ENCODE results near the gene SNAPC5. TPM values are rescaled to one million over a fixed set of nuclear protein-coding genes. Genes with fewer than 3 reads are reported as not detected.
"Not testable (repeated sequence)": the region's sequence is repeated elsewhere in the genome, so short reads cannot be mapped to it uniquely, and the experiment has no call there.

The SNAPC5 gene
- total RNA-seq, 1 experiment from 2014 or later, result 20.2 TPM

- H3K27ac ChIP-seq (ENCODE audit: low read length); H3K27me3 ChIP-seq (ENCODE audit: low read length); H3K4me2 ChIP-seq (ENCODE audit: low read depth, low read length, poor library complexity, severe bottlenecking); H3K9me2 ChIP-seq (replicated peaks; ENCODE audit: insufficient read depth, low read length); H3K9ac ChIP-seq (ENCODE audit: low read length); H3K4me3 ChIP-seq (ENCODE audit: low read length); H3K9me3 ChIP-seq (ENCODE audit: low read length); H2AFZ ChIP-seq (ENCODE audit: low read length): not testable (repeated sequence)
- peaks cover 58% of the 10 kb centered on the region for H3K79me2 ChIP-seq (ENCODE audit: low read length)
- peaks cover 45% of the 10 kb centered on the region for H3K4me1 ChIP-seq (ENCODE audit: low read length)
- peaks cover 40% of the 10 kb centered on the region for H4K20me1 ChIP-seq (ENCODE audit: insufficient read depth, low read depth, low read length)
- peaks cover 47% of the 10 kb centered on the region for H3K36me3 ChIP-seq (ENCODE audit: insufficient read depth, low read length)
- DNase-seq, result peak; percentile 37
Measured at GRCh38 chr15:66500346-66500745, 2.8 kb upstream of the SNAPC5 start.

DNA sequence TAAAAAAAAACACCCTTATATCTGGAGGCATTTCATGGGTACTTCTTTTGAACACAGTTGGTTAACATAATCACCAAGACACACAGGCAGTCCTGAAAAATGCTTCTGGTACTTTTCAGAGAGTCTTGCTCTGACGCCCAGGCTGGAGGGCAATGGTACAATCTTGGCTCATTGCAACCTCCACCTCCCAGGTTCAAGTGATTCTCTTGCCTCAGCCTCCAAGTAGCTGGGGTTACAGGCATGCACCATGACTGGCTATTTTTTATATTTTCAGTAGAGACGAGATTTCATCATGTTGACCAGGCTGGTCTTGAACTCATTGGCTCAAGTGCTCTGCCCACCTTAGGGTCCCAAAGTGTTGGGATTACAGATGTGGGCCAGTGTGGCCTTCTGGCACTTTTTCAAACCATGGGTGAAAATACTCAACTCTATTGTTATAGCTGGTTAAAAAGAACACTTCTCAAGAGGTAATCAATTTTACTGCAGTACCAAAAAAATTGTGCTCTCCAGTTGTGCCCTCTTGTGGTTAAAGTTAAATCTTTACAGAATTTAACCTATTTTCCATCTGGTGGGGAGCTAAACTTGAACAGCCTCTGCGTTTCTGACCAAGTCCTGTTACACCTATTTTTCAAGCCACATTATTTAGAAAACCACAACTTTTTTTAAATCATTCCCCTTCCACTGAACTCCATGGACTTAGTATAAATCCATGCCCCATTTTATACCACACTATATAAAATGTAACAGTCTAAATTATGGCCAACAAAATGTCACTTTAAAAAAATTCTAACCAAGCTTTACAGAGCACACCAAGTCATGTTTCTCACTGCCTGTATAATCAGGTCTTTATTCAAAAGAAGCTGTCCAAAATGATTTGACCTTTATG lies 1.2 kb upstream of the SNAPC5 start:
- no peak overlapping the region for H3K4me2 ChIP-seq (ENCODE audit: low read depth, low read length, poor library complexity, severe bottlenecking)
- peak; percentile 76 for DNase-seq
- H3K4me3 ChIP-seq (ENCODE audit: low read length), result no peak overlapping the region
- no peaks in the 10 kb centered on the region for H3K9me3 ChIP-seq (ENCODE audit: low read length)
- peaks cover 48% of the 10 kb centered on the region for H3K79me2 ChIP-seq (ENCODE audit: low read length)
- H3K9ac ChIP-seq (ENCODE audit: low read length), result no peak overlapping the region
- peaks cover 58% of the 10 kb centered on the region for H3K36me3 ChIP-seq (ENCODE audit: insufficient read depth, low read length)
- no peaks in the 10 kb centered on the region for H3K9me2 ChIP-seq (replicated peaks; ENCODE audit: insufficient read depth, low read length)
- no peak overlapping the region for H2AFZ ChIP-seq (ENCODE audit: low read length)
- peaks cover 45% of the 10 kb centered on the region for H3K4me1 ChIP-seq (ENCODE audit: low read length)
- H3K27ac ChIP-seq (ENCODE audit: low read length), result peak overlapping the region; percentile 60
- no peaks in the 10 kb centered on the region for H3K27me3 ChIP-seq (ENCODE audit: low read length)
- H4K20me1 ChIP-seq (ENCODE audit: insufficient read depth, low read depth, low read length), result peaks cover 36% of the 10 kb centered on the region

- H3K4me3 ChIP-seq (ENCODE audit: low read length), result peak overlapping the region; percentile 95
- DNase-seq, result peak; percentile 70
Measured at GRCh38 chr15:66496951-66497501, 536 bp downstream of the SNAPC5 start.

DNA sequence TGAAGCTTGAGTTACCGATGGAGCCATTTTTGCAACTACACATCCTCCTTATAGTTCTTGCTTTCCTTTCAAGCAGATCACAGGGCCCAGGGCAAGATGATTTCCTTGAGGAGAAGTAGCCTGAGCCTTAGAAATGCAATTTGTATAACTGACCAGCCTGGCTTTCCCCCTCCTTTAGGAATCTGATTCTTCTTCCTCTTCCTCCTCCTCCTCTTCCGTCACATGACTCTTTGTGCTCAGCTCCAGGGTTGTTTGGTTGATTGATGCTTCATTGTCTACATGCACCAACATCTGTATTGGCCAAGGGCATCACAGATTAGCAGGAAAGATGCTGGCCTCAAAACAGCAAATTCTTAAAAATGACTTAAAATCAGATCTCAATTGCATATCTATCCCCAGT lies 3.3 kb downstream of the SNAPC5 start:
- Histone ChIP-seq H3K27me3 (ENCODE audit: low read length) (no peaks in the 10 kb centered on the region), H3K4me3 (ENCODE audit: low read length) (no peak overlapping the region), H3K36me3 (ENCODE audit: insufficient read depth, low read length) (peaks cover 43% of the 10 kb centered on the region), H3K4me2 (ENCODE audit: low read depth, low read length, poor library complexity, severe bottlenecking) (no peak overlapping the region), H3K79me2 (ENCODE audit: low read length) (peaks cover 32% of the 10 kb centered on the region), H4K20me1 (ENCODE audit: insufficient read depth, low read depth, low read length) (peaks cover 8% of the 10 kb centered on the region), H3K9ac (ENCODE audit: low read length) (no peak overlapping the region), H2AFZ (ENCODE audit: low read length) (no peak overlapping the region), H3K27ac (ENCODE audit: low read length) (no peak overlapping the region), H3K9me3 (ENCODE audit: low read length) (no peaks in the 10 kb centered on the region), H3K9me2 (replicated peaks; ENCODE audit: insufficient read depth, low read length) (no peaks in the 10 kb centered on the region), H3K4me1 (ENCODE audit: low read length) (peaks cover 22% of the 10 kb centered on the region)
- DNase-seq, result no peak

More at GRCh38 chr15:66496951-66497501, 536 bp downstream of the SNAPC5 start:
- Histone ChIP-seq H3K9me3 (ENCODE audit: low read length) (no peaks in the 10 kb centered on the region), H4K20me1 (ENCODE audit: insufficient read depth, low read depth, low read length) (peaks cover 19% of the 10 kb centered on the region), H3K9ac (ENCODE audit: low read length) (peak overlapping the region; percentile 91), H2AFZ (ENCODE audit: low read length) (no peak overlapping the region), H3K79me2 (ENCODE audit: low read length) (peaks cover 33% of the 10 kb centered on the region), H3K27me3 (ENCODE audit: low read length) (no peaks in the 10 kb centered on the region), H3K9me2 (replicated peaks; ENCODE audit: insufficient read depth, low read length) (no peaks in the 10 kb centered on the region), H3K27ac (ENCODE audit: low read length) (peak overlapping the region; percentile 66), H3K4me1 (ENCODE audit: low read length) (peaks cover 27% of the 10 kb centered on the region), H3K36me3 (ENCODE audit: insufficient read depth, low read length) (peaks cover 53% of the 10 kb centered on the region), H3K4me2 (ENCODE audit: low read depth, low read length, poor library complexity, severe bottlenecking) (peak overlapping the region; percentile 74)

DNA sequence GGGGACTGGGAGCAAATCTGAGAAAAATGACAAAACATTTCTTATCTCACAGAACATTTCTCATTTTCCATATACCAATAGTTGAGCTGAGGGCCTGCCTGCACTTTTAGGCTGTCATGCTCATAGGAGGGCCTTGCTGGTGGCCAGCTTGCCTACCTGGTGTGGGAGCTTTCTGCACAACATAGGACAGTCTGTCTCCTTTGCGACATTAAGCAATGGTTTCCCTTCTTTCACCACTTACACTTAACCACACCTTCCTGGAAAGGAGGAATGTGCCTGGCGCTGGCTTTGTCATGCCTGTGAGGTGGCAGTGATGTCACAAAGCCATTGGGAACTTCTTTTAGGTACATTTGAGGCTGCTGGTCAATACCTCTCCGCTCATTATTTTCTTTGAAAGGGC lies 5.7 kb downstream of the SNAPC5 start:
- Histone ChIP-seq H3K27me3 (ENCODE audit: low read length) (no peaks in the 10 kb centered on the region), H2AFZ (ENCODE audit: low read length) (no peak overlapping the region), H3K9me2 (replicated peaks; ENCODE audit: insufficient read depth, low read length) (no peaks in the 10 kb centered on the region), H3K36me3 (ENCODE audit: insufficient read depth, low read length) (peaks cover 48% of the 10 kb centered on the region), H3K9ac (ENCODE audit: low read length) (no peak overlapping the region), H3K4me2 (ENCODE audit: low read depth, low read length, poor library complexity, severe bottlenecking) (no peak overlapping the region), H3K27ac (ENCODE audit: low read length) (no peak overlapping the region), H3K9me3 (ENCODE audit: low read length) (no peaks in the 10 kb centered on the region), H4K20me1 (ENCODE audit: insufficient read depth, low read depth, low read length) (no peaks in the 10 kb centered on the region), H3K4me3 (ENCODE audit: low read length) (no peak overlapping the region), H3K79me2 (ENCODE audit: low read length) (peaks cover 26% of the 10 kb centered on the region), H3K4me1 (ENCODE audit: low read length) (peaks cover 14% of the 10 kb centered on the region)
- no peak for DNase-seq

GRCh38 chr15:66489179-66489791 lies 8.3 kb downstream of the SNAPC5 start:
- H2AFZ ChIP-seq (ENCODE audit: low read length), result no peak overlapping the region
- no peaks in the 10 kb centered on the region for H3K9me2 ChIP-seq (replicated peaks; ENCODE audit: insufficient read depth, low read length)
- no peak overlapping the region for H3K4me3 ChIP-seq (ENCODE audit: low read length)
- H3K36me3 ChIP-seq (ENCODE audit: insufficient read depth, low read length), result peaks cover 36% of the 10 kb centered on the region
- no peak overlapping the region for H3K27ac ChIP-seq (ENCODE audit: low read length)
- no peaks in the 10 kb centered on the region for H3K9me3 ChIP-seq (ENCODE audit: low read length)
- no peak overlapping the region for H3K9ac ChIP-seq (ENCODE audit: low read length)
- no peak overlapping the region for H3K4me2 ChIP-seq (ENCODE audit: low read depth, low read length, poor library complexity, severe bottlenecking)
- DNase-seq, result no peak
- H4K20me1 ChIP-seq (ENCODE audit: insufficient read depth, low read depth, low read length), result no peaks in the 10 kb centered on the region
- no peaks in the 10 kb centered on the region for H3K27me3 ChIP-seq (ENCODE audit: low read length)
- no peaks in the 10 kb centered on the region for H3K4me1 ChIP-seq (ENCODE audit: low read length)
- 0 out of 2 replicates have a peak, but pooled peaks cover 7% of the 10 kb centered on the region for H3K79me2 ChIP-seq (ENCODE audit: low read length)

DNA sequence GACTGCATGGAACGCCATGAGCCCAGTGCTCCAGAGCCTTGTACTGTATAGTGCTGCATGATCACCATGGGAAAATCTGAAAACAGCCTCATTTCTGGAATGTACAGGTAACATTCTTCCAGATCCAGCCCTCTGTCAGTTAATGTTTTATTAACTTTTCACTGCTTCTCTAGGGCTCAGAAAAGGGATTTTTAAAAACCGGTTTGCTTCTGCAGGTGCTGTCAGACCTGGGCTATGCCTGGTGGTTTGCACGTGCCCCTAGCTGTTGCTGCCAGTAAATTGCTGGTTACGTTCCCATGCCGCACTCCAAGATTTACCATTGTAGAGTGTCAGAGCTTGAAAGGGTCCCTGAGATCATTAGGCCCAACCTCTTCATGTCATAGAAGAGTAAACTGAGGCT lies 9.0 kb downstream of the SNAPC5 start:
- H4K20me1 ChIP-seq (ENCODE audit: insufficient read depth, low read depth, low read length), result no peaks in the 10 kb centered on the region
- H3K27me3 ChIP-seq (ENCODE audit: low read length), result no peaks in the 10 kb centered on the region
- H2AFZ ChIP-seq (ENCODE audit: low read length), result no peak overlapping the region
- H3K27ac ChIP-seq (ENCODE audit: low read length), result no peak overlapping the region
- no peaks in the 10 kb centered on the region for H3K4me1 ChIP-seq (ENCODE audit: low read length)
- no peaks in the 10 kb centered on the region for H3K9me3 ChIP-seq (ENCODE audit: low read length)
- DNase-seq, result no peak
- no peak overlapping the region for H3K4me2 ChIP-seq (ENCODE audit: low read depth, low read length, poor library complexity, severe bottlenecking)
- H3K79me2 ChIP-seq (ENCODE audit: low read length), result 0 out of 2 replicates have a peak, but pooled peaks cover 7% of the 10 kb centered on the region
- H3K9ac ChIP-seq (ENCODE audit: low read length), result no peak overlapping the region
- H3K9me2 ChIP-seq (replicated peaks; ENCODE audit: insufficient read depth, low read length), result no peaks in the 10 kb centered on the region
- H3K36me3 ChIP-seq (ENCODE audit: insufficient read depth, low read length), result peaks cover 29% of the 10 kb centered on the region; the same call in 1 of the 2 replicates
- no peak overlapping the region for H3K4me3 ChIP-seq (ENCODE audit: low read length)

- H2AFZ ChIP-seq (ENCODE audit: low read length), result no peak overlapping the region
- H3K9ac ChIP-seq (ENCODE audit: low read length), result no peak overlapping the region
- H3K4me2 ChIP-seq (ENCODE audit: low read depth, low read length, poor library complexity, severe bottlenecking), result no peak overlapping the region
- no peak overlapping the region for H3K4me3 ChIP-seq (ENCODE audit: low read length)
- H4K20me1 ChIP-seq (ENCODE audit: insufficient read depth, low read depth, low read length), result no peaks in the 10 kb centered on the region
- H3K9me2 ChIP-seq (replicated peaks; ENCODE audit: insufficient read depth, low read length), result no peaks in the 10 kb centered on the region
- H3K36me3 ChIP-seq (ENCODE audit: insufficient read depth, low read length), result peaks cover 17% of the 10 kb centered on the region; the same call in 1 of the 2 replicates
- no peaks in the 10 kb centered on the region for H3K27me3 ChIP-seq (ENCODE audit: low read length)
- no peak overlapping the region for H3K27ac ChIP-seq (ENCODE audit: low read length)
- no peaks in the 10 kb centered on the region for H3K9me3 ChIP-seq (ENCODE audit: low read length)
- H3K4me1 ChIP-seq (ENCODE audit: low read length), result no peaks in the 10 kb centered on the region
- H3K79me2 ChIP-seq (ENCODE audit: low read length), result 0 out of 2 replicates have a peak, but pooled peaks cover 4% of the 10 kb centered on the region
- no peak for DNase-seq
Measured at GRCh38 chr15:66486887-66487286, 10.7 kb downstream of the SNAPC5 start.

All from Karpas-422 (cell line).